Hepatocyte (in vitro differentiated cells): ENCODE data around the gene TMC1. TPM values are rescaled to one million over a fixed set of nuclear protein-coding genes. Genes with fewer than 3 reads are reported as not detected.

ENCODE experiments used
- DNase-seq: peaks from one replicate; pipeline ENCODE4 v3.0.0-alpha.2; 2016; ENCODE audit warnings: low spot score
- H2AFZ ChIP-seq: fragments of 200-600 bp; sonication (generic); 2 replicates; pipeline ENCODE4 v1.6.0; 2016; ENCODE audit warnings: antibody characterized with exemption, mild to moderate bottlenecking
- H3K27ac ChIP-seq: fragments of 200-600 bp; sonication (generic); 2 replicates; pipeline ENCODE4 v1.5.1; 2016; ENCODE audit warnings: mild to moderate bottlenecking
- H3K27me3 ChIP-seq: fragments of 200-600 bp; sonication (generic); 2 replicates; pipeline ENCODE4 v1.6.1; 2016
- H3K36me3 ChIP-seq: fragments of 200-600 bp; sonication (generic); replicated peaks from 2 replicates; pipeline ENCODE4 v1.5.1; 2016; ENCODE audit warnings: low read depth; ENCODE audit not compliant: insufficient read depth
- H3K4me1 ChIP-seq: fragments of 200-600 bp; sonication (generic); 2 replicates; pipeline ENCODE4 v1.5.1; 2016; ENCODE audit warnings: mild to moderate bottlenecking, moderate library complexity; ENCODE audit not compliant: insufficient read depth
- H3K4me2 ChIP-seq: fragments of 200-600 bp; sonication (generic); 2 replicates; pipeline ENCODE4 v1.6.0; 2016
- H3K4me3 ChIP-seq: fragments of 200-600 bp; sonication (generic); 2 replicates; pipeline ENCODE4 v1.5.1; 2016; ENCODE audit warnings: mild to moderate bottlenecking
- H3K79me2 ChIP-seq: fragments of 200-600 bp; sonication (generic); 2 replicates; pipeline ENCODE4 v1.6.0; 2017; ENCODE audit warnings: mild to moderate bottlenecking
- H3K9me2 ChIP-seq: fragments of 200-600 bp; sonication (generic); replicated peaks from 2 replicates; pipeline ENCODE4 v1.6.0; 2017; ENCODE audit warnings: mild to moderate bottlenecking; ENCODE audit not compliant: insufficient read depth
- H3K9me3 ChIP-seq: fragments of 200-600 bp; sonication (generic); 2 replicates; pipeline ENCODE4 v1.5.1; 2016; ENCODE audit warnings: low read depth, mild to moderate bottlenecking
- H4K20me1 ChIP-seq: fragments of 200-600 bp; sonication (generic); 2 replicates; pipeline ENCODE4 v1.6.0; 2016; ENCODE audit warnings: mild to moderate bottlenecking; ENCODE audit not compliant: insufficient read depth, poor library complexity, severe bottlenecking
- CTCF ChIP-seq: fragments of 200-600 bp; sonication (generic); IDR thresholded peaks from 2 replicates; pipeline ENCODE4 v1.5.1; 2016; ENCODE audit warnings: antibody characterized with exemption, mild to moderate bottlenecking; ENCODE audit not compliant: poor library complexity
- EZH2 ChIP-seq: fragments of 200-600 bp; sonication (generic); IDR thresholded peaks from 2 replicates; pipeline ENCODE4 v1.6.1; 2016; ENCODE audit warnings: antibody characterized with exemption, mild to moderate bottlenecking, borderline replicate concordance
- EZH2phosphoT487 ChIP-seq: fragments of 200-600 bp; sonication (generic); IDR thresholded peaks from one replicate; pipeline ENCODE4 v1.6.1; 2018; ENCODE audit warnings: antibody characterized with exemption, mild to moderate bottlenecking, low read depth, moderate library complexity; ENCODE audit not compliant: unreplicated experiment, severe bottlenecking
- WGBS: methylation state at CpG from one replicate; pipeline ENCODE4 v1.1.6; 2016; ENCODE audit warnings: low lambda C conversion rate; ENCODE audit errors: missing lambda C conversion rate; 5-methylcytosine and 5-hydroxymethylcytosine counted together
- polyA plus RNA-seq: library from polyadenylated mRNA; unstranded; fragments of >200 nt; fragmentation: Nextera tagmentation; extraction: Ambion mirVana; gene quantifications from 2 replicates; pipeline ENCODE4 v1.2.1, GENCODE V29; 2016
- total RNA-seq: library from RNA; depleted of rRNA; stranded (reverse); fragments of >200 nt; gene quantifications from 2 replicates; pipeline ENCODE4 v1.2.3, GENCODE V29; 2014

Gene TMC1
- total and polyA plus RNA-seq, 2 experiments from 2014 or later, result 0.20 to 0.23 TPM

GRCh38 chr9:72658703-72659102 lies 137.3 kb downstream of the TMC1 start:
- Histone ChIP-seq H3K27me3 (no peaks in the 10 kb centered on the region), H3K27ac (no peak overlapping the region), H3K4me1 (no peaks in the 10 kb centered on the region), H3K79me2 (no peaks in the 10 kb centered on the region), H4K20me1 (no peaks in the 10 kb centered on the region), H3K4me3 (no peak overlapping the region), H3K9me2 (no peaks in the 10 kb centered on the region), H3K9me3 (no peaks in the 10 kb centered on the region), H3K36me3 (no peaks in the 10 kb centered on the region), H3K4me2 (no peak overlapping the region), H2AFZ (no peak overlapping the region)
- TF ChIP-seq EZH2phosphoT487, result no peak
- TF ChIP-seq EZH2, result no peak
- TF ChIP-seq CTCF, result no peak
- WGBS, result 69% methylated on average over 2 of the region's 2 CpGs
- no peak for DNase-seq

- H4K20me1 ChIP-seq, result no peaks in the 10 kb centered on the region
- no peak for TF ChIP-seq EZH2
- TF ChIP-seq EZH2phosphoT487, result no peak
- TF ChIP-seq CTCF, result no peak
- 65% methylated on average over 2 of the region's 2 CpGs for WGBS
- no peaks in the 10 kb centered on the region for H3K36me3 ChIP-seq
- H3K79me2 ChIP-seq, result no peaks in the 10 kb centered on the region
- no peaks in the 10 kb centered on the region for H3K27me3 ChIP-seq
- DNase-seq, result peak; percentile 15
- H3K4me3 ChIP-seq, result no peak overlapping the region
- H3K9me3 ChIP-seq, result no peaks in the 10 kb centered on the region
- no peaks in the 10 kb centered on the region for H3K9me2 ChIP-seq
- no peak overlapping the region for H2AFZ ChIP-seq
- no peak overlapping the region for H3K27ac ChIP-seq
- H3K4me1 ChIP-seq, result no peaks in the 10 kb centered on the region
- H3K4me2 ChIP-seq, result no peak overlapping the region
Observed at GRCh38 chr9:72661401-72662135, 140.2 kb downstream of the TMC1 start.

- H3K9me3 ChIP-seq, result no peaks in the 10 kb centered on the region
- H3K4me1 ChIP-seq, result no peaks in the 10 kb centered on the region
- no peaks in the 10 kb centered on the region for H3K27me3 ChIP-seq
- no peak overlapping the region for H3K27ac ChIP-seq
- TF ChIP-seq EZH2 (no peak), CTCF (no peak), EZH2phosphoT487 (no peak)
- H3K79me2 ChIP-seq, result no peaks in the 10 kb centered on the region
- no peak overlapping the region for H2AFZ ChIP-seq
- no peaks in the 10 kb centered on the region for H3K36me3 ChIP-seq
- peak; percentile 27 for DNase-seq
- no peaks in the 10 kb centered on the region for H3K9me2 ChIP-seq
- no peak overlapping the region for H3K4me2 ChIP-seq
- H4K20me1 ChIP-seq, result no peaks in the 10 kb centered on the region
- WGBS, result 43% methylated on average over 2 of the region's 2 CpGs
- no peak overlapping the region for H3K4me3 ChIP-seq
Observed at GRCh38 chr9:72665421-72665820, 144.0 kb downstream of the TMC1 start.

GRCh38 chr9:72667181-72667580 lies 145.8 kb downstream of the TMC1 start:
- no peak for TF ChIP-seq EZH2phosphoT487
- Histone ChIP-seq H3K79me2 (no peaks in the 10 kb centered on the region), H3K4me3 (no peak overlapping the region), H3K9me2 (no peaks in the 10 kb centered on the region), H3K27me3 (no peaks in the 10 kb centered on the region), H4K20me1 (no peaks in the 10 kb centered on the region), H3K36me3 (no peaks in the 10 kb centered on the region), H2AFZ (no peak overlapping the region), H3K4me2 (no peak overlapping the region), H3K4me1 (no peaks in the 10 kb centered on the region), H3K9me3 (no peaks in the 10 kb centered on the region), H3K27ac (no peak overlapping the region)
- no peak for DNase-seq
- 64% methylated on average over 2 of the region's 2 CpGs for WGBS
